ENCODE data around the gene RAB7A. TPM values are rescaled to one million over a fixed set of nuclear protein-coding genes. Genes with fewer than 3 reads are reported as not detected.

The RAB7A gene
- total RNA-seq, 1 experiment from 2014 or later: 233 TPM

DNA sequence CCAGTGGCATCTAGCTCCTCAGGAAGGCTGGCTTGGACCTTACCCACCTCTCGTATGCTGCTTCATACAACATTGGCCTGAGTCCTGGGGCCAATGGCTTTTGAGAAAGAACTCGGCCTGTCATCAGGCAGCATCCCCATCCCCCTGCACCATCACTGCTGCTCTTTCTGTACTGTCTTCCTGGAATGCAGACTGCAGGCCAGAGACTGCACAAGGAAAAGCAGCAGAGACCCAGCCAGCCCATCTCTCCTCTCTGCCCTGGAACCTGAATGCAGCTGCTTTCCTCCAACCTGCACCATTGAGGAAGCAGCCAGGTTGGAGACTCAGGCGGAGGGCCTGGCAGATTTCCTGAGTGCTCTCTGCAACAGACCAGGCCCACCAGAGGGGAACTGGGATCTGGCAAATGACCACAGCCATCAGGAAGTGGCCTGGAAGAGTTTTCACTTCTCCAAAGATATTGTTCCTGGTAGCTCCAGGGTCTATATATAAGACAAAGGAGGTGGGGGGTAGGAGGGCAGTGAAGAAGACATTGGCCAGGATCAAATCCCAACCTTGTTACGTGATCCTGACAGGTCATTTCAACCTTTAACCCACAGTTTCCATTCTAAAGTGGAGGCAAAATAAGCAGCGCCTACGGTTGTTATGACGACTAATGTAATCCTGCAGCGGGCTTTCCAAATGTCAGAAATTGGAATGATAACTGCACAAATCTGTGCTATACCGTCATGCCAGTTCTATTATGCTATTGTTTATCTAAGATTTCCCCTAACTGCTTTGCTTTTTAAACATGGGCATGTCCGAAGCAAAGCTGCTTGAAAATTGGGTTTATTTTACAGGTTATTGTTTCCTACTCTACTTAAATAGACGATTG is 24.4 kb upstream of the RAB7A start:
- Histone ChIP-seq H3K36me3 (ENCODE audit: control insufficient read depth in 1 of 2, insufficient read depth in 2 of 2, low read length in 2 of 2) (no peaks in the 10 kb centered on the region), H3K79me2 (ENCODE audit: insufficient read depth, low read length) (no peaks in the 10 kb centered on the region), H3K4me2 (ENCODE audit: low read length) (no peak overlapping the region), H2AFZ (ENCODE audit: low read depth, low read length, poor library complexity, severe bottlenecking) (no peak overlapping the region), H3K9me2 (ENCODE audit: insufficient read depth) (no peaks in the 10 kb centered on the region), H4K20me1 (ENCODE audit: insufficient read depth) (no peaks in the 10 kb centered on the region), H3K27ac (ENCODE audit: low read depth, low read length) (no peak overlapping the region), H3K4me3 (replicated peaks in 1 of 2; ENCODE audit: low read depth in 1 of 2, low read length in 2 of 2) (no peak overlapping the region), H3K4me1 (ENCODE audit: control insufficient read depth in 1 of 2, insufficient read depth in 2 of 2, low read length in 2 of 2) (peaks cover 0 to 10% of the 10 kb centered on the region in 2 experiments; a peak in 2 of 4 replicates), H3K9me3 (ENCODE audit: control insufficient read depth in 1 of 2, insufficient read depth in 1 of 2, low read depth in 1 of 2, low read length in 2 of 2) (no peaks in the 10 kb centered on the region), H3K27me3 (ENCODE audit: insufficient read depth, low read length) (no peaks in the 10 kb centered on the region), H3K9ac (ENCODE audit: low read length) (no peak overlapping the region)
- ChIA-PET CTCF (interaction anchor here (1.2 kb wide), 1 partner anchor 21 kb away, joined by 3 read pairs; no protein-coding TSS in a partner anchor), RAD21 (ENCODE audit: low non-redundant PET in 1 of 2, low total read pairs in 2 of 2, uncharacterized antibody in 2 of 2, unreplicated experiment in 2 of 2) (interaction anchor here in 1 of 2 experiments (0.6 kb wide), 1 partner anchor 19 kb away, joined by 5 read pairs; no protein-coding TSS in a partner anchor), POLR2A (no interaction called here)
- intact Hi-C loops (cut with micrococcal nuclease): no loop called here
- ATAC-seq (no peak), DNase-seq (ENCODE audit: low read depth, low spot score) (no peak)
- no peak for TF ChIP-seq EZH2 (IDR thresholded peaks at IDR 0.05)
- no peak for TF ChIP-seq CEBPB (IDR thresholded peaks at IDR 0.05; ENCODE audit: low read depth)
- TF ChIP-seq ZNF274 (IDR thresholded peaks at IDR 0.05; ENCODE audit: low read depth, low read length): no peak
- no peak for TF ChIP-seq YY1 (IDR thresholded peaks at IDR 0.05; ENCODE audit: extremely low read depth, insufficient replicate concordance, low read depth, low read length)
- no peak for TF ChIP-seq FOSL1 (IDR thresholded peaks at IDR 0.05; ENCODE audit: low read depth)
- TF ChIP-seq TCF7L2 (IDR thresholded peaks at IDR 0.05; ENCODE audit: borderline replicate concordance, extremely low read depth, insufficient read depth, insufficient read length): no peak
- TF ChIP-seq CBX3 (IDR thresholded peaks at IDR 0.05; ENCODE audit: low read depth): no peak
- no peak for TF ChIP-seq ZFX (IDR thresholded peaks at IDR 0.05)
- no peak for TF ChIP-seq POLR2AphosphoS5 (IDR thresholded peaks at IDR 0.05; ENCODE audit: low read depth, low read length)
- TF ChIP-seq RAD21 (IDR thresholded peaks at IDR 0.05; ENCODE audit: low read depth): no peak
- TF ChIP-seq EGR1 (IDR thresholded peaks at IDR 0.05; ENCODE audit: low read depth): no peak
- TF ChIP-seq, protein P1, sequence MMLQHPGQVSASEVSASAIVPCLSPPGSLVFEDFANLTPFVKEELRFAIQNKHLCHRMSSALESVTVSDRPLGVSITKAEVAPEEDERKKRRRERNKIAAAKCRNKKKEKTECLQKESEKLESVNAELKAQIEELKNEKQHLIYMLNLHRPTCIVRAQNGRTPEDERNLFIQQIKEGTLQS (IDR thresholded peaks at IDR 0.05): no peak
- TF ChIP-seq SP1 (IDR thresholded peaks at IDR 0.05; ENCODE audit: low read depth): no peak
- TF ChIP-seq POLR2A (IDR thresholded peaks at IDR 0.05; ENCODE audit: borderline replicate concordance, extremely low read depth, insufficient read depth, insufficient read length): no peak
- TF ChIP-seq, protein P2, sequence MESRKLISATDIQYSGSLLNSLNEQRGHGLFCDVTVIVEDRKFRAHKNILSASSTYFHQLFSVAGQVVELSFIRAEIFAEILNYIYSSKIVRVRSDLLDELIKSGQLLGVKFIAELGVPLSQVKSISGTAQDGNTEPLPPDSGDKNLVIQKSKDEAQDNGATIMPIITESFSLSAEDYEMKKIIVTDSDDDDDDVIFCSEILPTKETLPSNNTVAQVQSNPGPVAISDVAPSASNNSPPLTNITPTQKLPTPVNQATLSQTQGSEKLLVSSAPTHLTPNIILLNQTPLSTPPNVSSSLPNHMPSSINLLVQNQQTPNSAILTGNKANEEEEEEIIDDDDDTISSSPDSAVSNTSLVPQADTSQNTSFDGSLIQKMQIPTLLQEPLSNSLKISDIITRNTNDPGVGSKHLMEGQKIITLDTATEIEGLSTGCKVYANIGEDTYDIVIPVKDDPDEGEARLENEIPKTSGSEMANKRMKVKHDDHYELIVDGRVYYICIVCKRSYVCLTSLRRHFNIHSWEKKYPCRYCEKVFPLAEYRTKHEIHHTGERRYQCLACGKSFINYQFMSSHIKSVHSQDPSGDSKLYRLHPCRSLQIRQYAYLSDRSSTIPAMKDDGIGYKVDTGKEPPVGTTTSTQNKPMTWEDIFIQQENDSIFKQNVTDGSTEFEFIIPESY (IDR thresholded peaks at IDR 0.05; ENCODE audit: extremely low read depth, insufficient replicate concordance, low read length): no peak
- TF ChIP-seq SRF (IDR thresholded peaks at IDR 0.05; ENCODE audit: low read depth): no peak
- TF ChIP-seq, protein P3, sequence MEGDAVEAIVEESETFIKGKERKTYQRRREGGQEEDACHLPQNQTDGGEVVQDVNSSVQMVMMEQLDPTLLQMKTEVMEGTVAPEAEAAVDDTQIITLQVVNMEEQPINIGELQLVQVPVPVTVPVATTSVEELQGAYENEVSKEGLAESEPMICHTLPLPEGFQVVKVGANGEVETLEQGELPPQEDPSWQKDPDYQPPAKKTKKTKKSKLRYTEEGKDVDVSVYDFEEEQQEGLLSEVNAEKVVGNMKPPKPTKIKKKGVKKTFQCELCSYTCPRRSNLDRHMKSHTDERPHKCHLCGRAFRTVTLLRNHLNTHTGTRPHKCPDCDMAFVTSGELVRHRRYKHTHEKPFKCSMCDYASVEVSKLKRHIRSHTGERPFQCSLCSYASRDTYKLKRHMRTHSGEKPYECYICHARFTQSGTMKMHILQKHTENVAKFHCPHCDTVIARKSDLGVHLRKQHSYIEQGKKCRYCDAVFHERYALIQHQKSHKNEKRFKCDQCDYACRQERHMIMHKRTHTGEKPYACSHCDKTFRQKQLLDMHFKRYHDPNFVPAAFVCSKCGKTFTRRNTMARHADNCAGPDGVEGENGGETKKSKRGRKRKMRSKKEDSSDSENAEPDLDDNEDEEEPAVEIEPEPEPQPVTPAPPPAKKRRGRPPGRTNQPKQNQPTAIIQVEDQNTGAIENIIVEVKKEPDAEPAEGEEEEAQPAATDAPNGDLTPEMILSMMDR (IDR thresholded peaks at IDR 0.05 in 2 of 3, conservative IDR thresholded peaks at IDR 0.05 in 1 of 3; ENCODE audit: borderline replicate concordance in 1 of 3, insufficient read depth in 1 of 3, low read depth in 2 of 3, low read length in 2 of 3): no peak
- BruUV-seq (replicated peaks): no TSS peak

All from HCT116 (cell line).